ENCODE measurements around the gene TBCEL.
A peak's percentile ranks its signal among the peaks of the same experiment; 100 is the strongest.
"Not testable (repeated sequence)": the region's sequence is repeated elsewhere in the genome, so short reads cannot be mapped to it uniquely, and the experiment has no call there.

Gene TBCEL

GRCh38 chr11:121109471-121109870 is 85.6 kb downstream of the TBCEL start:
- DNase-seq, result no peak

GRCh38 chr11:121109916-121110586 is 86.1 kb downstream of the TBCEL start:
- DNase-seq, result no peak

DNA sequence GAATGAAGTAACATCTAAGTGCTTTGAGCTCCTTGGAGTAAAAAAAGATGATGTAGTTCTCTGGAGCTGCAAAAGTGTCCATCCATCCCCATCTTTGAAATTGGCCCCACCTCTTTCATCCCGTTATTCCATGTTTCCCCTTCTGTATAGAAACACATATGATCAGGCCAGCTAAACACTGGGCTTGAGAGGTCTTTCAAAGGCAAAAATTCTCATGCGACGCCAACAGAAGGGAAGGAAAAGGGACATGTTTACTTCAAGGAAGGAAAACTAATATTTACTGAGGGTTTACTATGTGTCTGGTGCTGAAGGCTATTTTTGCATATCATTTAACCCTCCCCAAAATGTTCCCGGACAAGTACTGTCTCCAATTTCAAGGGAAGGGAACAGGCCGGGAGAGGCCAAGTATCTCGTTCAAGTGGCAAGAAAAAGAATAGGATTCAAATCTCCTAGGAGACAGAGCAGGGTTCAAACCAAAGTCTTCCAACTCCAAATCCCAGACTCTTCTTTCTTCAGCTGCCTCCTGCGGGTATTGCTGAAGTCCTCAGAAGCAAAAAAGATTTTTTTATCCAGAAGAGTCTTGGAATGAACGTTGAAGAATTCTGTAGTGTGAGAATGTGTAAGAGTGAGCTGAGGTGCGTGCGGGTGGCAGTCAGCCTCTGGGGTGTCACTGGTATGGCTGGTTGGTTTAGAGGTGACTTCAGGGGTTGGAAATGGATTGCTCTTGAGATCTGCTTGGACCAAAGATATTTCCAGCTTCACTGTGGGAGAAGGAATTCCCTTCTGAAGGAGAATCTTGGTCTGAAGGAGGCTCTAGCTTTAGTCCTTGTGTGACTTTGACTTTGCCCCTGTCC is 87.2 kb downstream of the TBCEL start:
- DNase-seq, result no peak

DNA sequence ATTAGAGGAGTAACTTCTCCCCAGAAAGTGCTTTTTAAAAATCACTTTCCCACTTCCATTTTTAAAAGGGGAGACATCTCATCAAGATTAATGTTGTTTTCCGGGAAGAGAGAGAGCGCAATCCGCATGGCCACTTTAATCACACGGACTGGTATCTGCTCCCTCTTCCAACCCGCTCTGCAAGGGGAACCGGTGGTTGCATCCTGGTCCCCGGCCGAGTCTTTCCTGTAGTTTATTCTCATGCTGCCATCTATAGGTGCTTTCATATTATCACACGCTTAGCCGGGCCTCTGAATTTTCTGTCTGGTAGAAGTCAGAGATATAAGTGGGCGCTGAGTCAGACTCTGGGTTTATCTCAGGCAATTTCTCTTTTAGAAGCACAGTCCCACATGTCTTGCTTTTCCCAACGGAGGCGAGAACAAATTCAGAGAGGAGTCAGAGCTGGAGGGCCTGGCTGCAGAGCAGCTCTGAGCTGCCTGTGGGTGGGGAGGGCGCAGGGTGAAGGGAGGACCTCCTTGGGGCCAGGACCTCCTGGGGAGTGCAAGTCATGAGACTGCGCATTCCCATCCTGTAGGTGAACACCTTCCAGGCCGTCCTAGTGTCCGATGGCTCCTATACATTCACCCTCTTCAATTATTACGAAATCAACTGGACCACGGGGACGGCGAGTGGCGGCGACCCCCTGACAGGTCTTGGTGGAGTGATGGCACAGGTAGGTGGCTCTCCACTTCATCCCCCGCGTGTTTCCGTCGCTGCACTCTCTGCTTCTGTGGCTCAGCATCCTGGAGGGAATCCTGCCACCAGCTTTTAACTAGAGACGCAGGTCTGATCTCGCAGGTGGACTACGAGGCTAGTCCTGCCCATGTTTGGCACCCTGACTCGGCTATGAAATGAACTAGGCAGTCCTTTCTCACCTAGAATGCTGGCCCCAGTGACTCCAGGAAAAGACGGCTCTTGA is 88.9 kb downstream of the TBCEL start:
- DNase-seq, result peak; percentile 60

DNA sequence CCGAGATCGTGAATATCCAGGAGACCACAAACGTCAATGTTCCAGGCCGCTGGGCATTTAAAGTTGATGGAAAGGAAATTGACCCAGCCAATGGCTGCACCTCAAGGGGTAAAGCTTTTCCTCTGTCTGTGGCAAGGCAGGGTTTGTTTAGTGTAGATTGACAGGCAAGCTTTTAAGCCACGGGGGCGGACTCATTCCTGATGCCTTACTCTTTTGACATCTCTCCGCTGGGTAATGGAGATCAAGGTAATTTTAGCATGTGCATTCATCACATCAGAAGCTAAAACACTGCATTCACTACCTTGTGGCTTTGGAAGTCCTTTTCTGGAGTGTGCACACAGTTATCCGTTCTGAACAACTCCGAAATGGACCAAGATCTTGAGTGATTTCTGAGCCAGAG is 89.7 kb downstream of the TBCEL start:
- DNase-seq, result no peak

DNA sequence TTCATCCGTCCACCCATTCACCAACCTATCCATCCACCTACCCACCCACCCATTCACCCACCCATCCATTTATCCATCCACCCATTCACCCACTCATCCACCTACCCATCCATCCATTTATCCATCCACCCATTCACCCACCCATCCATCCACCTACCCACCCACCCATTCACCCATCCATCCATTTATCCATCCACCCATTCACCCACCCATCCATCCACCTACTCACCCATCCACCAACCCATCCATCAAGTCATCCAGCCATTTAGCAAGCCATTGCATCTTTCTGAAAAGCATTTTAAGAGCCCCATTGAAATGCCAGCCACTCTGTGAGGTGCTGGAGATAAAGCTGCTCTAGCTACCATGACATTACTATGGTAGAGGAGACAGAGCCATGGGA is 91.1 kb downstream of the TBCEL start:
- not testable (repeated sequence) for DNase-seq

DNA sequence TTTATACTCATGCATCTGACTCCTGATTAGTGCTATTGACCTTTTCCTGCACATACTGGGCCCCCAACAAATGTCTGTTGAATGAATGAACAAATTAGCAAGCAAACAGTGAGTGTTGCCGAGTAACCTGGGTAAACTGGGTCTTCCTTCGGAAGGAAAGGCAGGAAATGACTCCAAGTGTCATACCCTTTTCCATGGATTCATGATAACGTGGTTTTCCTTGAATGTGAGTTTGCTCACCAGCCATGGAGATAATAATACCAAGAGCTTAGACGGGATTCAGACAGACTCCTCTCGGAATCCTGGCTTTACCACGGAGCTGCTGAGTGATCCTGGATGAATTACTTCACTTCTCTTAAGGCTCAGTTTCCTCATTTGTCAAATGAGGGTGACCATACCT is 93.9 kb downstream of the TBCEL start:
- DNase-seq, result no peak

DNA sequence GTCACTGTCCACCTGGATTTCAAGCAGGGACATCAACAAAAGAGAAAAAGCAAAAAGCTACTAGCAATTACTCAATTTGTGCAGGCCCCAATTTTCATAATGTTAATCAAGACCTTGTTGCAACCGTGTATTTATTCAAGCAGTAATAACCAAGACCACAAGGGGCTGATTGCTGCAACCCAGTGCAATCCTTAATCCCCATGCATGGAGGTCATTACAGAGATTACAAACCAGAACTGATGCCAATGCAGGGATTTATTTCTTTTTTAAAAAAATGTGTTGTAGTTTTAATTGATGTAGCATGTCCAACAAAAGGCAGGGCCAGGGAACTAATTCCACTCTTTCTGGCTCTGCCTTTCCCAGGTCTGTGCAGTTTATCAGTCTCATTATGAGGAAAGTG is 95.5 kb downstream of the TBCEL start:
- DNase-seq, result no peak

GRCh38 chr11:121122328-121122727 is 98.4 kb downstream of the TBCEL start:
- no peak for DNase-seq

DNA sequence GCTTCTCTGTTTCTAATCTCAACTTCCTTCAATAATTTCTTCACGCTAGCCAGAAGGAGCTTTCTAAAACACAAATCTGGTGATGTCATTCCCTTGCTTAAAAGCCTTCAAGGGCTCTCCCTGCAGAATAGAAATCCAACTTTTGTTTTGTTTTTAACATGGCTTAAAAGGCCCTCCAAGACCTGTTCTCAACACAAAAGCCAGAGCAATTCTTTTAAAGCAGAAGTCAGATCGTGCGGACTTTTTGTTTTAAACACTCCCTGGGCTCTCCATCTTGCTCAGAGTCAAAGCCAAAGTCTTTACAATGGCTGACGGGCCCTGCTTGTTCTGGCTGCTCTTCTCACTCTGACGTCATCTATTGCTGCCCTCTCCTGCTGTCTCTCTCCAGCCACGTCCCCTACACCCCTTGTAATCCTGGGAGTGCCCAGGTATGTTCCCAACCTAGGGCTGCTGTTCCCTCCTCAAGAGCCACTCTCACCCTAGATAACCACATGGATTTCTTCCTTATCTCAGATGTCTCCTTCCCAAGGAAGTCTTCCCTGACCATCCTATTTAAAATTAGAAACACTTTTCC is 99.7 kb downstream of the TBCEL start:
- no peak for DNase-seq

DNA sequence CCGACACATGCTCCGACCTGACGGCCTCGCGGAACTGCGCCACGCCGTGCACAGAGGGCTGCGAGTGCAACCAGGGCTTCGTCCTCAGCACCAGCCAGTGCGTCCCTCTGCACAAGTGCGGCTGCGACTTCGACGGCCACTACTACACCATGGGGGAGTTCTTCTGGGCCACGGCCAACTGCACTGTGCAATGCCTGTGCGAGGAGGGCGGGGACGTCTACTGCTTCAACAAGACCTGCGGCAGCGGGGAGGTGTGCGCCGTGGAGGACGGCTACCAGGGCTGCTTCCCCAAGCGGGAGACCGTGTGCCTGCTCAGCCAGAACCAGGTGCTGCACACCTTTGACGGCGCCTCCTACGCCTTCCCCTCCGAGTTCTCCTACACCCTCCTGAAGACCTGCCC is 103.9 kb downstream of the TBCEL start:
- DNase-seq, result no peak

DNA sequence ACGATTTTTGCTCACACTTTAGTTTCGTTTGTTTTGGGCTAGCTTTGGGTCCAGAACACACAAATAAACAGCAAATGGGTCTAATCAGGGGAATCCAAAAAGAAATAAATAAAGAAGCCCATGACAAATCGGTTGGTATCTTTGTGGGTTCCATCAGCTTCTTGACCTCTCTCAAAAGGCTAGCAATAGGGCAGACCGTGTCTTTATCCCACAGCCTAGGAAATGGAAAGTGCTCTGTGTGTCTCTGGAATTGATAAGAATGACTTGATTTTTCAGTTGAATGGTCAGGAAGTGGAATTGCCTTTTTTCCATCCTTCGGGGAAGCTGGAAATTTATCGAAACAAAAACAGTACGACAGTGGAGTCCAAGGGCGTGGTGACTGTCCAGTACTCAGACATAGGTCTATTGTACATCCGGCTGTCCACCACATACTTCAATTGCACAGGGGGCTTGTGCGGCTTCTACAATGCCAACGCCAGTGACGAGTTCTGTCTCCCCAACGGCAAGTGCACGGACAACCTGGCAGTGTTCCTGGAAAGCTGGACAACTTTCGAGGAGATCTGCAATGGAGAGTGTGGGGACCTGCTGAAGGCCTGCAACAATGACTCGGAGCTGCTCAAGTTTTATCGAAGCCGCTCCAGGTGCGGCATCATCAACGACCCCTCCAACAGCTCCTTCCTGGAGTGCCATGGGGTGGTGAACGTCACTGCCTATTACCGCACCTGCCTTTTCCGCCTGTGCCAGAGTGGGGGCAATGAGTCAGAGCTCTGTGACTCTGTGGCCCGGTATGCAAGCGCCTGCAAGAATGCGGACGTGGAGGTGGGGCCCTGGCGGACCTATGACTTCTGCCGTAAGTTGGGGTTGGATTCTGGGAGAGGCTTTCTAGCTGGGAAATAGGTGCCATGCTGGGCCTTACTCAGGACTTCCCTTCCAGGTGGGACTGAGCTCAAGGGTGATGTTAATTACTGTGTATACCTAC is 105.7 kb downstream of the TBCEL start:
- no peak for DNase-seq

DNA sequence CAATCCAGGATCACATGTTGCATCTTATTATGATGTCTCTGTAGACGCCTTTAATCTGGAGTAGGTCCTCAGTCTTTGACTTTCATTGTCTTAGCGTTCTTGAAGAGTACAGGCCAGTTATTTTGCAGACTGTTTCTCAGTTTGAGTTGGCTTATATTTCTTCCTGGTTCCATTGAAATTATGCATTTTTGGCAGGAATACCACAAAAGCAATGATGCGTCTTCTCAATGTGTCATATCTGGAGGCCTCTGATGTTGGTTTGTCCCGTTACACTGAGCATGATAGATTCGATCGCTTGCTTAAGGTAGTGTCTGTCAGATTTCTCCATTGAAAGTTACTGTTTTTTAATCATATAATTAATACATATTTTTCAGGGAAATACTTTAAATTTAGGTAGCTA is 107.8 kb downstream of the TBCEL start:
- DNase-seq, result no peak

DNA sequence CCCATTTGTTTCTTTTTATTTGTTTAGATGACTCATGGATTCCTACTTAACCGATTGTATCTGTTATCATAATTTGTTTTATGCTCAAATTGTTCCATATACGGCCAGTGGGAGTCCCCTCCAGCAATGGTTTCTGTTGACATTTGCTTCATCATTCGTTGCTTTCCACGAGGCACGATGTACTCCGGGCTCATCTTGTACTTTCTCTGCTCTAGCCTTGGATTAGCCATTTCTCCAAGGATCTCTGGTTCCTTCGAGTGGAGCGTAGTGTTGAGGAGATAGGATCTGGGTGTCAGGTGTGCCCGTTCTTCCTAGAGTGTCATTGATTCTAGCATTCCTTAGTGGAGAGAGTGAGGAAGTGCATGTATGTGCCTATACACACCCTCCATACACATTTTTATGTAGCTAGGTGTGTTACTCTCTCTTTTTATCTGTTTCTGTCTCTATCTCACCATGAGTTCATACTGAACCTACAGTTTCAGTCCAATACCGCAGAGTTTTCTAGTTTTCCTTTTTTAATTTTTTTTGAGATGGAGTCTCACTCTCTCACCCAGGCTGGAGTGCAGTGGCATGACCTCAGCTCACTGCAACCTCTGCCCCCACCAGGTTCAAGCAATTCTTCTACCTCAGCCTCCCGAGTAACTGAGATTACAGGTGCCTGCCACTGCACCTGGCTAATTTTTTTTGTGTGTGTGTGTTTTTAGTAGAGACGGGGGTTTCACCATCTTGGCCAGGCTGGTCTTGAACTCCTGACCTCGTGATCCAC is 108.5 kb downstream of the TBCEL start:
- DNase-seq, result no peak

DNA sequence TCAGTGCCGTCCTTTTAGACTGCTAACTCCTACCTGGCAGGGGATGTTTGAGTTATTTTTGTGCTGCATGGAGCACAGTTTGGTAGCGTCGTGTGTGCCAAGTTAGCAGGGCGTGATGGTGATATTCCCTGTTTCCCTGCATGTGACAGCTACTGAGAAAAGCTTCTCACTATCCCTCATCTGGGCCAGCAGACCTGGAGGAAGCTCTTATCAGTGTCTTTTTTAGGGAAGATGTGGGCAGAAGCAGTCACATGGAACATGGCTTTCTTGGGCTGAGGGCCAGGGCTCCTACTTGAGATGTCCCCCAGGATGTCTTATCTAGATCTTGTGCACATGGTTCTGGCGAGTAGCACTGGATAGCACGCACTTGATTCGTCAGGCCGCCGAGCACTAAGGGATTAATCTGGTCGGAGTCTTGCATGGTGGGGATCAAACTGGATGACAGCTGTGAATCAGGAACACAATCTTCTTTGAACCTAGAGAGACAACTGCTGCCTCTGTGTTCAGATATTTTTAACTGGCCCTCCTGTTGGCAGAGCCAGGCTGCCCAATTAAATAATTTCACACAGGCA is 110.9 kb downstream of the TBCEL start:
- DNase-seq, result no peak

DNA sequence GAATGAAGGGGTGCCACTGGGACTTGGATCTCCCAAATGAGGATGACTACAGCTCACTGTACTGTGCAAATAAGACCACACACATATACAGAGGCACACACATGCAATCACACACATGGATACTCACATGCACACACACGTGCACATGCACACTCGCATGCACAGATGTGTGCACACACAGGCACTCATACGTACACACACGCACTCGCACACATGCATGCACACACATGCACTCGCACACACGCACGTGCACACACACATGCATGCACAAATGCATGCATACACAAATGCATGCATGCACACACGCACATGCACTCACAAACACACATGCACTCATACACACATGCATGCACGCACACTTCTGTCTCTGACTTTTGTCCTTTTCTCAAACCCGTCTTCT is 113.1 kb downstream of the TBCEL start:
- no peak for DNase-seq

DNA sequence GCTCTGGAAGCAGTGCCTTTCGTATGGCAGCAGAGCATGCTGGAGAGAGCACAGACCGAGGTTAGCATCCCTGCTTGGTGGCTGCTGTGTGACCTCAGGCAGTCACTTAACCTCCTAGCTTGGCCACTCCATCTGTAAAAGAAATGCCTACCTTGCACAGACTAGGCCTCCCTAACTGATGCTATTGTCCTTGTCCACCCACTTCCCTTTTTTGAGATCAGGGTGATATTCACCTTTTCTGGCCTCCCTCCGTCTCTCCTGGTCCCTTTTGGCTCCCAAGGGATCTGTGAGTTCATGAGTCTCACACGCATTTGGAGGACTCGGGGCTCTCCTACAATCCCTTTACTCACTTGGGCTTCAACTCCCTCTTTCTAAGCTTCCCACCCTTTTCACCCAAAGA is 114.4 kb downstream of the TBCEL start:
- DNase-seq, result no peak

DNA sequence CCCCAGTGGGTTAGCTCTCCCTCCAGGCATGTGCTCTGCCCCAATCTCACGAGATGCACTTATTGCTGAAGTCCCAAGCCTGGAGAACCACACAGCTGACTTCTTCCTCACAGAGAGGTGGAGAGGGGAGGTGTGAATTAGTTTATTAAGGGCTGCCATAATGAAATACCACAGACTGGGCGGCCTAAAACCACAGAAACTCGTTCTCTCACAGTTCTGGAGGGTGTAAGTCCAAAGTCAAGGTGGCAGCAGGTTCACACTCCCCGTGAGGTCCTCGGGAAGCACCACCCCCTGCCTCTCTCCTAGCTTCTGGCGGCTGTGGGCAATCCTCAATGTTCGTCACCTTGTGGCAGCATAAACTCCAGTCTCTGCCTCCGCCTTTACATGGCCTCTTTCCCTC is 116.5 kb downstream of the TBCEL start:
- DNase-seq, result no peak
